ENCODE data around the gene PCDHGC5.

PCDHGC5 gene

DNA sequence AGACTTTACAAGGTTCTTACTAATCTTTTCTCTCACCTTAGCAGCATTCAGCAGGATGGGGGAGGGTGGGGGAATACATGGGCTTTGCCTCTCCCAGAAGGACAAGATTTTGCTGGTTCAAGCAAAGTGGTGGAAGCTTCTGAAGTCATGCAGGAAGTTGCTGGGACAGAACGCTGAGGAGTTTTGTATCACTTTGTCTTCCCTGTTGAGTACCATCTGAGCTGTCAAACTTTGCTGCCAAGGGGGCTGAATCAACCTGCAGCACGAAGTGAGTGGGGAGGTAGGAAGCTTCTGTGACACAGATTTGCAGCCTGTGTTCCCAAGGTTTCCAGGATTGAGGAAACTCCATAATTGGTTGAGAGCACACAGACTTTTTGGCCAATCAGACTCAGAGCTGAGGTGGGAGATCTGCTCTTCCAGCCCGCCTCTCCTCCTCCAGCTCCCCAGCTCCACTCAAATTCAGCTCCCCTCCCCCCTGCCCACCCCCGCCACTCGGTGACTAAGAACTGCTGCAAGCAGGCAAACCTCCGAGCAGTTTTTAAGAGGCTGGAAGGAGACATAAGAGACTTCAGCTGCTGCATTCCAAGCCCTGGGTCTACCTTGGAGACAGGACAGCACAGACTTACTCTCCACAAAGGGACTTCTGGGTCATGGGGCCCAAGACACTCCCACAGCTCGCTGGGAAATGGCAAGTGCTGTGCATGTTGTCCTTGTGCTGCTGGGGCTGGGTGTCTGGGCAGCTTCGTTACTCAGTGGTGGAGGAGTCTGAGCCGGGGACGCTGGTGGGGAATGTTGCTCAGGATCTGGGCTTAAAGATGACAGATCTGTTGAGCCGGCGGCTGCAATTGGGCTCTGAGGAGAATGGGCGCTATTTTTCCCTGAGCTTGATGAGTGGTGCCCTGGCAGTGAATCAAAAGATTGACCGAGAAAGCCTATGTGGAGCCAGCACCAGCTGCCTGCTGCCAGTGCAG lies at the start of gene PCDHGC5:
PCDHGC5 (plus strand) TSS at position 491 of the 971 bp plus-strand sequence; CDS start at position 651, 160 bp downstream.
- peak; percentile 27 for DNase-seq (ENCODE audit: low read depth, low spot score)

DNA sequence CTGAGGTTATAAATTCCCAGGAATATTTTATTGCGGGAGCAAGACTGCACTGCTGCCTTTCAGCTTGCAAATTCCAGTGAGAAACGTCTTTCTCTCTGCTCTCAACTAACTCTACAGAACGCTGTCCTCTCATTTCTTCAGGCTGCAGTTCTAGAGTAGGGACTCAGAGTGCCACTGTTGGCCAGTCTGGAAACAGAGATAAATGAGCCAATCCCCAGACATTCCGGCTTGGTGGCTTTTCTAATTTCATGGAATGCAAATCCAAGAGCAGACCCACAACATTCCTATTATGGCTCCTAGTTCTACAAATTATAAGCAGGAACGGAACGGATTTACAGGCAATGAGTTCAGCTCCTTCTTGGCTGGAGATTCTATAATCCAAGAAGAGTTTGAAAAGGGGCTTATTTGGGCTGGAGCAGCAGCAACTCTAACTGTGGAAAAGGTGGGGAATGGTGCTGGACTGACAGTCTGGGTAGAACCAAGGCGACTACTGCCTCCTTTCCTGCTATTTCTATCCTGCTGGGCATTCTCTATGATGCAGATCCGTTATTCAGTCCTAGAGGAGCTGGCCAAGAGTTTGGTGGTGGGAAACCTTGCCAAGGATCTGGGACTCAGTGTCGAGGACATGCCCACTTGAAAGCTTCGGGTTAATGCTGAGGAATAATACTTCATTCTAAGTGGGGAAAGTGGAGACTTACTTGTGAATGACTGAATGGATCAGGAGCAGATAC lies 49.3 kb upstream of the PCDHGC5 start:
- peak; percentile 35 for DNase-seq (ENCODE audit: low read depth, low spot score)

- no peak for DNase-seq (ENCODE audit: low read depth, low spot score)
Measured at GRCh38 chr5:141440341-141440740, 48.5 kb upstream of the PCDHGC5 start.

GRCh38 chr5:141441571-141442170 lies 47.2 kb upstream of the PCDHGC5 start:
- no peak for DNase-seq (ENCODE audit: low read depth, low spot score)

- no peak for DNase-seq (ENCODE audit: low read depth, low spot score)
Measured at GRCh38 chr5:141465351-141465750, 23.5 kb upstream of the PCDHGC5 start.

DNA sequence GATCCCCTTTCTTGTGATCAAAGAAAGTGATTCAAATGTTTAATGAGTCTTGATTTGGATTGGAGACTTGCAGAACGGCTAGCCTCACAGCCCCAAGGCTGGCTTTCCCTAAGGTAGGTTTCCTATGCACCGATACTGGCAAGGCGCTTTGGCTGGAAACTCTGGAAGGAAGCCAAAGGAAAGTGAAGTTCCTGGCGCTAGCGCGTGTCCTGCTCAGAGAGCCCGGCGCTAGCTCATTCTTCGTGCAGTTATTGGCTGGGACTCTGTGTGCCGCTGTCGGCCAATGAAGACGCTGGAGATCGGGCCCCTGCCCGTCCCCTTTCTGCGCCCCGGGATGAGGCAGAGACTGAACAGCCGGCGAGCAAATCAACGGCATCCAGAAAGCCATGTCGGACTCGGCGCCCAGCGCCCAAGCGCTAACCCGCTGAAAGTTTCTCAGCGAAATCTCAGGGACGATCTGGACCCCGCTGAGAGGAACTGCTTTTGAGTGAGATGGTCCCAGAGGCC lies 13.2 kb upstream of the PCDHGC5 start, which contains the start of gene PCDHGC3:
PCDHGC3 (plus strand) TSS at position 342 of the 507 bp plus-strand sequence; CDS start at position 493, 151 bp downstream.
- peak; percentile 94 for DNase-seq (ENCODE audit: low read depth, low spot score)

- DNase-seq (ENCODE audit: low read depth, low spot score), result peak; percentile 65
Measured at GRCh38 chr5:141476132-141476911, 12.6 kb upstream of the PCDHGC5 start.

DNA sequence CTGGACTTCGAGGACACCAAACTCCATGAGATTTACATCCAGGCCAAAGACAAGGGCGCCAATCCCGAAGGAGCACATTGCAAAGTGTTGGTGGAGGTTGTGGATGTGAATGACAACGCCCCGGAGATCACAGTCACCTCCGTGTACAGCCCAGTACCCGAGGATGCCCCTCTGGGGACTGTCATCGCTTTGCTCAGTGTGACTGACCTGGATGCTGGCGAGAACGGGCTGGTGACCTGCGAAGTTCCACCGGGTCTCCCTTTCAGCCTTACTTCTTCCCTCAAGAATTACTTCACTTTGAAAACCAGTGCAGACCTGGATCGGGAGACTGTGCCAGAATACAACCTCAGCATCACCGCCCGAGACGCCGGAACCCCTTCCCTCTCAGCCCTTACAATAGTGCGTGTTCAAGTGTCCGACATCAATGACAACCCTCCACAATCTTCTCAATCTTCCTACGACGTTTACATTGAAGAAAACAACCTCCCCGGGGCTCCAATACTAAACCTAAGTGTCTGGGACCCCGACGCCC lies 11.8 kb upstream of the PCDHGC5 start:
- DNase-seq (ENCODE audit: low read depth, low spot score), result no peak

DNA sequence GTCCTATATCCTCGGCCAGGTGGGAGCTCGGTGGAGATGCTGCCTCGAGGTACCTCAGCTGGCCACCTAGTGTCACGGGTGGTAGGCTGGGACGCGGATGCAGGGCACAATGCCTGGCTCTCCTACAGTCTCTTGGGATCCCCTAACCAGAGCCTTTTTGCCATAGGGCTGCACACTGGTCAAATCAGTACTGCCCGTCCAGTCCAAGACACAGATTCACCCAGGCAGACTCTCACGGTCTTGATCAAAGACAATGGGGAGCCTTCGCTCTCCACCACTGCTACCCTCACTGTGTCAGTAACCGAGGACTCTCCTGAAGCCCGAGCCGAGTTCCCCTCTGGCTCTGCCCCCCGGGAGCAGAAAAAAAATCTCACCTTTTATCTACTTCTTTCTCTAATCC lies 11.1 kb upstream of the PCDHGC5 start:
- no peak for DNase-seq (ENCODE audit: low read depth, low spot score)

- DNase-seq (ENCODE audit: low read depth, low spot score), result peak; percentile 61
Measured at GRCh38 chr5:141478321-141478945, 10.4 kb upstream of the PCDHGC5 start.

DNA sequence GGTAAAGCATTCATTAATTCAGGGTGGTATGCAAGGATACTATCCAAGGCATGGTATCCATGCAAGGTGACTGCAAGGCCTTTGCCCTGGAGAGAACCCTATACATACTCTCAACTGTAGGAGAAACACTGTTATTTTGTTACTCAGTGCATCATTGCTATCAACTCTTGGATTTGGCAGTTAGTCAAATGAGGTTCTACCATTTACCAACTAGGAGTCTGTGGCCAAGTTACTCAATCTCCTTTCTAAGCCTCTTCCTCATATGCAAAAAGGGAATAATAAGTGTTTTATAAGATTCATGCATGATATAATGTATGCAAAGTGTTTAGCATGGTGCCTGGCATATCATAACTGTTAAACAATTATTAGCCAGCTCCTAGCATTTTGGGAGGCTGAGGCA lies 9.1 kb upstream of the PCDHGC5 start:
- no peak for DNase-seq (ENCODE audit: low read depth, low spot score)

GRCh38 chr5:141483902-141484301 lies 5.0 kb upstream of the PCDHGC5 start:
- DNase-seq (ENCODE audit: low read depth, low spot score), result peak; percentile 71

- no peak for DNase-seq (ENCODE audit: low read depth, low spot score)
Measured at GRCh38 chr5:141484310-141484640, 4.6 kb upstream of the PCDHGC5 start.

- peak; percentile 88 for DNase-seq (ENCODE audit: low read depth, low spot score)
Measured at GRCh38 chr5:141484641-141485311, 4.1 kb upstream of the PCDHGC5 start, which contains the start of gene PCDHGC4. TSS of gene PCDHGC4 (plus strand) at chr5:141485030. CDS start at chr5:141485174, 144 bp downstream.

DNA sequence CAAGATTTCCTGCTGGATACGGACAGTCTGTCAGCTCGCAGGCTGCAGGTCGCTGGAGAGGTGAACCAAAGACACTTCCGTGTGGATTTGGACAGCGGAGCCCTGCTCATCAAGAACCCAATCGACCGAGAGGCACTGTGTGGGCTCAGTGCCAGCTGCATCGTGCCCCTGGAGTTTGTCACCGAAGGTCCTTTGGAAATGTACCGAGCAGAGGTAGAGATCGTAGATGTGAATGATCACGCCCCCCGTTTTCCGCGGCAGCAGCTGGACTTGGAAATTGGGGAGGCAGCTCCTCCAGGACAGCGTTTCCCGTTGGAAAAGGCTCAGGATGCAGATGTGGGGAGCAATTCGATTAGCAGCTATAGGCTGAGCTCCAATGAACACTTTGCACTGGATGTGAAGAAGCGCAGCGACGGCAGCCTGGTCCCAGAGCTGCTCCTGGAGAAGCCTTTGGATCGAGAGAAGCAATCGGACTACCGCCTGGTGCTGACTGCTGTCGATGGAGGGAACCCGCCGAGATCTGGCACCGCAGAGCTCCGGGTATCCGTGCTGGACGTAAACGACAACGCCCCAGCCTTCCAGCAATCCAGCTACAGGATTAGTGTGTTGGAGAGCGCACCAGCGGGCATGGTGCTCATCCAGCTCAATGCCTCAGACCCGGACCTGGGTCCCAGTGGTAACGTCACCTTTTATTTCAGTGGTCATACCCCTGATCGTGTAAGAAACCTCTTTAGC lies 3.4 kb upstream of the PCDHGC5 start:
- peak; percentile 32 for DNase-seq (ENCODE audit: low read depth, low spot score)

GRCh38 chr5:141486091-141486490 lies 2.8 kb upstream of the PCDHGC5 start:
- DNase-seq (ENCODE audit: low read depth, low spot score), result no peak

DNA sequence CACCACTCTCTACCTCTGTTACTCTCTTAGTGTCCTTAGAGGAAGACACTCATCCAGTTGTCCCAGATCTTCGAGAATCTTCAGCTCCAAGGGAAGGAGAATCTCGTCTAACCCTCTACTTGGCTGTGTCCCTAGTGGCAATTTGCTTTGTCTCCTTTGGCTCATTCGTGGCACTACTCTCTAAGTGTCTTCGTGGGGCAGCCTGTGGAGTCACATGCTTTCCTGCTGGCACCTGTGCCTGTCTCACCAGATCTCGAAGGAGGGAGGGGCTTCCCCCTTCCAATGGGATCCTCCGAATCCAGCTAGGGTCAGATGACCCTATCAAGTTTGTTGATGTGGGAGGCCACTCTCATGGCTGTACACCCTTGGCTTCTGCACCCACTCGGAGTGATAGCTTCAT lies 1.8 kb upstream of the PCDHGC5 start:
- no peak for DNase-seq (ENCODE audit: low read depth, low spot score)

DNA sequence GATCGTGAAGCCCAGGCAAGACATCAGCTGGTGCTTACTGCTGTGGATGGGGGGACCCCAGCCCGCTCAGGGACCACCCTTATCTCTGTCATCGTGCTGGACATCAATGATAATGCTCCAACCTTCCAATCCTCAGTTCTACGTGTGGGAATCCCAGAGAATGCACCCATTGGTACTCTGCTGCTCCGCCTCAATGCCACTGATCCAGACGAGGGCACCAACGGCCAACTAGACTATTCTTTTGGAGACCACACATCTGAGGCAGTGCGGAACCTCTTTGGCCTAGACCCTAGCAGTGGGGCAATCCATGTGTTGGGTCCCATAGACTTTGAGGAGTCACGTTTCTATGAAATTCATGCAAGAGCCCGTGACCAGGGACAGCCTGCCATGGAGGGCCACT lies 960 bp downstream of the PCDHGC5 start:
- no peak for DNase-seq (ENCODE audit: low read depth, low spot score)

DNA sequence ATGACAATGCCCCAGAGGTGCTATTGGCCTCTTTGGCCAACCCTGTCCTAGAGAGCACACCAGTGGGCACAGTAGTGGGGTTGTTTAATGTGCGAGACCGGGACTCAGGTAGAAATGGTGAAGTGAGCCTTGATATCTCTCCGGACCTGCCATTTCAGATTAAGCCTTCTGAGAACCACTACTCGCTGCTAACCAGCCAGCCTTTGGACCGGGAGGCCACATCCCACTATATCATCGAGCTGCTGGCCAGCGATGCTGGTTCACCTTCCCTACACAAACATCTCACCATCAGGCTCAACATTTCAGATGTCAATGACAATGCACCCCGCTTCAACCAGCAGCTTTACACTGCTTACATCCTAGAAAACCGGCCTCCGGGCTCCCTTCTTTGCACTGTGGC lies 1.4 kb downstream of the PCDHGC5 start:
- DNase-seq (ENCODE audit: low read depth, low spot score), result no peak
